GM21528 (cell line): ENCODE results near the gene SMAGP.

Source experiments
- ATAC-seq: cut with Tn5 transposase; IDR thresholded peaks from one replicate; pipeline ENCODE4 v1.9.1; 2021; ENCODE audit warnings: mild to moderate bottlenecking, moderate library complexity; ENCODE audit not compliant: unreplicated experiment, low FRiP score

SMAGP gene

DNA sequence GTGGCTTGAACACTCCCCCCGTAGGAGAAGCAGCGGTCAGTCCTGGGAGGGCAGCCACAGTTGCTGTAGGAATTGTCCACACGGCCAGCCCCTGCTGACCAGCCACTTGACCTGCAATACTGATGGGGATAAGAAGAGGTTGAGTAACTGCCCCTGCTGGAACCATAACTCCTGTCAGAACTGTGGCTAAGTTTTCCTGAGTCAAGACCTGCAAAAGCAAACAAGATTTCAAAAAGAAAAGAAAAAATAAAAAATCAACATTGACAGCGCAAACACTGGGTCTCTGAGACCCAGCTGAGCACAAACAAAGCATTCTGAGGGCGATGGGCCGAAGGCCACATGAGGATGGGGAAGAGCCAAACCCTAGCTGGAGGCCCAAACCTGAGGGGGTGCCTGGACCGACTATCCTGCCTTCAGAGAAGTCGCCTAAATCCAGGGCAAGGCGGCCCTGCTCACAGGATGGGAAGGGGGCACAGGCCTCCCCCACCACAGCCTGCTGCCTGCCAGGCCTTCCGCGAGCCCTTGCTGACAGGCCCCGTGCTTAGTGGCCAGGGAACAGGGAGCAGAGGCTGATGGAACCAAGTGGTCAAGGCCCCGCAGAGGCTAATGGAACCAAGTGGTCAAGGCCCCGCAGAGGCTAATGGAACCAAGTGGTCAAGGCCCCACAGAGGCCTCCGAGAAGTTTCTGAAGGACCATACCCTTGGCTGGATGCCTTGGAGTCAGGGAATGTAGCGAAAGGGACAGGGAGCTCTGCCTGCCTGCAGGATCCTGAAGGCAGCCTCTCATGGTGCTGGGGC lies 71.4 kb downstream of the SMAGP start:
- no peak for ATAC-seq

DNA sequence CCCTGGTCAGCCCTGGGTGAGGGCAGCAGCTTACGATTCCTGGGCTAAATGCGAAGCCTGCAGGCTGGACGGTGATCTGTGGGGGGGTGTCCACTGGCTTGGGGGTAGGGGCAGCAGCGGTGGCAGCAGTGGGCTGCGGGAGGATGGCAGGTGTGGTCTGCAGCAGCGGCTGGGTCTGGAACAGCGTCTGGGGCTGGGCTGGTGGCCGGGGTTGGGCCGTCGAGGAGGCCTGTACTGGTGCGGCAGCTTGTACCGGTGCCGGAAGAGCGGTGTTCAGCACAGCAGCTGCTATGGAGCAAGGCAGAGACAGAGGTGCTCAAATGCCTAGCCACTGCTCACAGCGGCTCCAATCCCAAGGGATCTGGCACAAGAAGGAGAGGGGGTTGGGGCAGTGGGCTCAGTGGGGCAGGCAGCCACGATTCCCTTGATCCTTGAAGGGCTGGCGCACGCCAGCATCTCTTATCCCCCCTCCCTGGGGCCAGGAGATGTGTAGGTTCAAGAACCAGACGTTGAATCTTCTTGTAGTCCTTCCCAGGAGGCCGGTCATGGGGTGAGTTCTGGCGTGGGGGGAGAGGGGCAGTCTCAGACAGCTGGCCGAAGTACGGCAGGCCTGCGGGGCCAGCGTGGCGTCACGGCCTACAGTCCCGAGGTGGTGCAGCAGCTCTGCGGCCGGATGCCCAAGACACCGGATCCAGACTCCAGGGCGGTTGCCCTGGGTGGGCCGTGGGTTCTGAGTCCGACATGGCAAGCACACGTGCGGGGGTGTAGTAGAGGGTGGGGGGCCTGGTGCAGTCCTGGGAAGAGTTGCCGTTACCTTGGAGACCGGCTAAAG lies 72.3 kb downstream of the SMAGP start:
- ATAC-seq: no peak

DNA sequence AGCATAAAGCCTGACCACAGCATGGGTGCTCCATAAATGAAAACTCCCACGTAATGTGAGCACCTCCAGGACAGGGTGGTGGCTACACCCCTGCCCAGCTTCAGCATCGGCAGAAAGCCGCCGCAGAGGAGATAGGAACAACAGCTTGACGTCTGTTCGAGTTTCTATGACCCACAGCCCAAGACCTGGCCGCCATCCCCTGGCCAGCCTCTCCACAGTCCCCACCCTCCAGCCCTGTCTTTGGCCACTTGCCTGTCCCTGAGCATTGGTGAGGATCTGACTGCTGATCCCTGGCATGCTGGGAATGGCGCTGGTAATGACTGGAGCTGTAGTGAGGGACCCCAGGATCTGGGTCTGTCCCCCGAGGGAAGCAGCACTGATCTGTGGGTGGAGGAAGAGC lies 73.7 kb downstream of the SMAGP start:
- no peak for ATAC-seq

DNA sequence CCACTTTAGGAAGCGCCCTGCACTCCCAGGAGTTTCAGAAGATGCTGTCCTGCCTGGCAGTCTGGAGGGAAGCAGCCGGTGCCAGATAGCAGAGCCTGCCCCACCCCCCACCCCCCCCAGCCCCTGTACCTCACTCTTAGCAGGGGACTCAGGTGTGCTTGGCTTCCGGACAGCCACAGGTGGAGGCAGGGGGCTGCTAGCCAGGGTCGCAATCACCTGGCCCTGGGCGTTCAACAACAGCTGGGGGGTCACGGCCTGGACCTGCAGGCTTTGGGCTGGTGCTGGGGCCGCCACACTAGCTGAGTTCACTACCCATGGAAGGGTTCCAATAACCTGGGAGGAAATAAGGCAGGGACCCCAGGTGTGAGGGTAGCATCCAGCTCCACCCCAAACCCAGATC lies 74.4 kb downstream of the SMAGP start:
- ATAC-seq: no peak
